GM03348 (cell line): ENCODE data around the gene MGLL.
"Not testable (repeated sequence)": the region's sequence is repeated elsewhere in the genome, so short reads cannot be mapped to it uniquely, and the experiment has no call there.

Experiments
- DNase-seq: peaks from one replicate; pipeline ENCODE4 v3.0.0; 2012; ENCODE audit warnings: low spot score

MGLL gene

GRCh38 chr3:127688416-127689265 is 133.7 kb downstream of the MGLL start:
- peak; percentile 45 for DNase-seq

- DNase-seq = no peak
These were observed 134.3 kb downstream of the MGLL start for GRCh38 chr3:127688022-127688415.

DNA sequence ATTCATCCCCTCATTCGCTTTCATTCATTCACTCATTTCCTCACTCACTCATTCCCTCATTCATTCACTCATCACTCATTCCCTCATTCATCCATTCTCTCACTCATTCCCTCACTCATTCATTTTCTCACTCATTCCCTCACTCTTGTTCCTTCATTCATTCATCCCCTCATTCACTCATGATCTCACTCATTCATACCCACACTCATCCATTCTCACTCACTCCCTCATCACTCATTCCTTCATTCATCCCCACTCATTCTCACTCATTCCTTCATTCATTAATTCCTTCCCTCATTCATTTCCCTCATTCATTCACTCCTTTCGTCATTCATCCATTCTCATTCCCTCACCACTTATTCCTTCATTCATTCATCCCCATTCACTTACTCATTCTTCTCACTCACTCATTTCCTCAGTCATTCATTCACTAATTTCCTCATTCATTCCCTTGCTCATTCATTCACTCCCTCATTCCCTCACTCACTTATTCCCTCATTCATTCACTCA is 135.0 kb downstream of the MGLL start:
- DNase-seq = no peak

DNA sequence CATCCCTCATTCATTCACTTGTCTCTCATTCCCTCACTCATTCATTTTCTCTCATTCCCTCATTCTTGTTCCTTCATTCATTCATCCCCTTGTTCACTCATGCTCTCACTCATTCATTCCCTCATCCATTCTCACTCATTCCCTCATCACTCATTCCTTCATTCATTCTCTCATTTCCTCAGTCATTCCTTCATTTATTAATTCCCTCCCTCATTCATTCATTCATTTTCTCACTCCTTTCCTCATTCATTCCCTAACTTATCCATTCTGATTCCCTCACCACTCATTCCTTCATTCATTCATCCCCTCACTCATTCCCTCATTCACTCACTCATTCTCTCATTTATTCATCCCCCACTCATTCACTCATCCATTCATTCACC is 135.8 kb downstream of the MGLL start:
- DNase-seq = no peak

GRCh38 chr3:127685708-127686511 is 136.4 kb downstream of the MGLL start:
- DNase-seq = no peak

DNA sequence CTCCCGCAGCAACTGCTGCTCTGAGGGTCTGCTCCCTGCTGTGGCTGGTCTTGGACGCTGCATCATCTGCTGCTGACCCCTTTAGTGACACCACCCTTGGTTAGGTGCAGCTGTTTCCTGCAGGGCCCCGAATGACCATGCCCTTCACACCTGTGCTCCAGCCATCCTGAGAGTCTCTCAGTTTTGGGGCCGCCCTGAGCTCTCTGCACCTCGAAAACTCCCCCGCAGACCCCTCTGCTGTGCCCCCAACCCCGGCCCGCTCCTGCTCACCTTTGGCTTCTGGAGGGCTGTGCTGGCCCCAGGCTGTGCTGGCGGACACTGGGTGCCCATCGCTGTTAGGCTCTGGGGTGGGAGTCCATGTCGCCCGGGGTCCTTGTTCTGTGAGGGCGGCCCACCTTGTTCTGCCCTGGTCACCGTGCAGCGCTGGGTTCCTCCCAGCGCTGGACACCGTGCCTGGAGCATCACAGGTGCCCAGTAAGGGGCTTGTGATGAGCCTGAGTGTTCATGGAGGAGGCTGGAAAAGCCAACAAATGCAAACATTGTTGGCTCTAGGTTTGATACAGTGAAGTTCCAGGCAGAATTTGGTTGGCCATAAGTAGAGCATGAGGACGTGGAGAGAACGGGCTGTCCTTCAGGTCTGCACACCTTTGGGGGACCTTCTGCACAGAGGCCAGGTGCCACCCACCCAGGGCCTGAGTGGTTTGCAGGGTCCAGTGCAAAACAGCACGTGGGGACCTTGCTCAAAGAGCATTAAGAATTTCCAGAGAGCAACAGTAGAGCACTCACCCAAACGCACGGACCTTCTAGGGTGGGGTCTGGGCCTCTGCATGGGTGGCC is 137.2 kb downstream of the MGLL start:
- no peak for DNase-seq

- no peak for DNase-seq
These were observed 139.8 kb downstream of the MGLL start for GRCh38 chr3:127682561-127682960.

GRCh38 chr3:127682175-127682554 is 140.2 kb downstream of the MGLL start:
- not testable (repeated sequence) for DNase-seq

GRCh38 chr3:127680798-127681221 is 141.5 kb downstream of the MGLL start:
- no peak for DNase-seq

DNA sequence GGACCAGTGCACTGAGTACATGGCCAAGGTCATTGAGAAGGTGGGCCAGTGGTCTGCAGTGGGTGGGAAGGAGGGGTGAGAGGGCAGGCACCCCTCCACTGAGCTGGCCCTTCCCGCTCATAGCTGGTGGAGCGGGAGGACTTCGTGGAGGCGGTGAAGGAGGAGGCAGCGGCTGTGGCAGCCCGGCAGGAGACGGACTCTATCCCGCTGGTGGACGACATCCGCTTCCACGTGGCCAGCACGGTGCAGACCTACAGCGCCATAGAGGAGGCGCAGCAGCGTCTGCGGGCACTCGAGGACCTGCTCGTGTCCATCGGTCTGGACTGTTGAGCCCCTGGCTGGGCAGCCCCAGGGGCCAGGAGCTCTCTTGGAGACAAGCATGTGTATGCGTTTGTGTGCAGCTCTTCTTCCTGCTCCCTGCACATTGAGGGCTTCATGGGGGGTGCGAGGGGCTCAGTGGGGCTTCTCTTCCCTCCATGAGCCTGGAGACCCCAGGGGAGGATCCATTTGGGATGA is 142.1 kb downstream of the MGLL start:
- DNase-seq = no peak

DNA sequence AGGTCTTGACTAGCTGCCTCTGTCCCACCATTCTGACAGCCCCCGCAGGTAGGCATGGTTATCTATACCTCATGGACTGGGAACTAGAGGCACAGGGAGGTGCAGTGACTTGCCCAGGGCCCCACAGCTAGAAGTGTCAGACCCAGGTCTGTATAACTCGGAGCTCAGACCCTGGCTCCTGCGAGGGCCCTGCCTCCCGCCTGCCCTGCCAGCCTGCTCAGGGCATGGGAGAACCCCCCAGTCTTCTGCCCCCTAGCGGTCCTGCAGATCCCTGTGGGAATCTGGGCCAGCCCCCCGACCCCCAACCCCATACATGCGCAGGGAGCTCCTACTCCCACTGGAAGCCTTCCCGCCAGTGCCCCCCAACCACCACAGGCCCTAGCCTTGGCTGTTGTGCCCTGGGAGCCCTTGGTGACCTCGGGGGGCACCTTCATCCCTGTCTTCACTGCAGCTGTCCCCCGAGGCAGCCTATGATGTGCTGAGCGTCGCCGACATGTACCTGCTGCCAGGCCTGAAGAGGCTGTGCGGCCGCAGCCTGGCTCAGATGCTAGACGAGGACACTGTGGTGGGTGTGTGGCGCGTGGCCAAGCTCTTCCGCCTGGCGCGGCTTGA is 142.7 kb downstream of the MGLL start:
- no peak for DNase-seq

DNA sequence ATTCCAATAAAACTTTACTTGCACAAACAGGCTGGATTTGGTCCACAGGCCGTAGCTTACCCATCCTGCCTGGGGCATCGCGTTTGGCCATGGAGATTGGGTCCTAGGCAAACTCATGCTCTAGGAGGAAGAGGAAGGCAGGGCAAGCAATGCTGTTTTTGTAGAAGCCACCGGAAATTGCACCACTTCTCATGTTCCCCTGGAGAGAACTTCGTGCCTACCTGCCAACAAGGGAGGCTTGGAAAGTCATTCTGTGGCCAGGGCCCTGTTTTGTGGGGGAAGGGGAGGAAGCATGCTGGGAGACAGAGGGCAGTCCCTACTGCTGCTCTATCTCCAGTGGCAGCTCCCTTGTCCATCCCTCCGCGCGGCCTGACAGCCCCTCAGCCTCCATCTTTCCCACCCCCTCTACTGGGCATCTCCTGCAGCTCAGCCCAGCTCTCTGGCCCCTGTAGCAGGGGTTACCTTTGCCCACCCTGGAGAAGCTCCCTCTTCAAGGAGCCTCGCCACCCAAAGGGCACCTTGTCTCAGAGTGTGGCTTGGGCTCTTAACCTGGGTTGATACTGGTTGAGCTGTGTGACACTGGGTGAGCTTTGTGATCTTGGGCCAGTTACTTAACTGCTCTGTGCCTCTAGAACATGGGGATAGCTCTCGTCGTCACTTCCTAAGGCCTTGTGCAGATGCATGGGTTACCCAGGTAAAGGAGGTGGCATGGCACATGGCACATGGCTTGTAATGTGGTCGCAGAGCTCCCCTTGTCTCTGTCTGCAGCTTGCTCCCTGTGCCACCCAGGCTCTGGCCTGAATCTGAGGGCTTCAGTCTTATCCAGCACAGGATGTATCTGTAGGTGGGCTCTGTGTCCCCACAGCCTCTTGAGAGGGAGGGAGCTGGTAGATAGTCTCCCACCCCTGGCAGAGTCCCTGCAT is 143.4 kb downstream of the MGLL start:
- DNase-seq = no peak

GRCh38 chr3:127678315-127678599 is 144.1 kb downstream of the MGLL start:
- no peak for DNase-seq

DNA sequence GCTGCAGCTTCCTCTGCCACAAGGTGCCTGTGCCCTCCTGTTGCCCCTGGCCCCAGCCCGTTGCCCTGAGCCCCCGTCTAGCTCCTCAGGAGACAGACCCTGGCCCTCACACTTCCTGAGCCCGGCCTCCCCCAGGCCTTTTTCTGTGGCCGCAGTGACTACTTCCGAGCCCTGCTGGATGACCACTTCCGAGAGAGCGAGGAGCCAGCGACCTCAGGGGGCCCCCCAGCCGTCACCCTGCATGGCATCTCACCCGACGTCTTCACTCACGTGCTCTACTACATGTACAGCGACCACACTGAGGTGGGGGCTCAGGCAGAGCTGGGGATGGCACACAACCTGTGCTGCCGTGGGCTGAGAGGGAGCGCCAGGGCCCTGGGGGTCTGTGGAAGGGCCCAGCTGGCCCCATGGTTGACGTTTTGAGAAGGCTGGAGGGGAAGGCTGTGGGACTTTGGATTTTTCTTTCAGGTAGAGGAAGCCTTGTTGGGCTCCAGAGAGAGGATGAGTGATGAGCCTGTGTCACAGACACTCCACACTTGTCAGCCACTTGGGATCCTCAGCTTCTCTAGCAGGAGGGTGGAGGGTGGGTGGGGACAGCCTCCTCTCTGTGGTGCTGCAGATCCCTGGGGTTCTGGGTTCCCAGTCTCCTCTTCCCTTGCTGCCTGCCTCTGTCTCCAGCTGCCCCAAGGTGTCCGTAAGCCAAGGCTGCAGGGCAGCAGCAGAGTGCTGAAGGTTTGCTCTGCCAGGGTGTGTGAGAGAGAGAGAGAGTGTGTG is 144.6 kb downstream of the MGLL start:
- DNase-seq = no peak

- no peak for DNase-seq
These were observed 145.4 kb downstream of the MGLL start for GRCh38 chr3:127676921-127677351.

GRCh38 chr3:127676456-127676855 is 145.9 kb downstream of the MGLL start:
- DNase-seq = no peak

GRCh38 chr3:127675651-127676391 is 146.5 kb downstream of the MGLL start:
- no peak for DNase-seq

- DNase-seq = no peak
These were observed 147.5 kb downstream of the MGLL start for GRCh38 chr3:127674790-127675189.

DNA sequence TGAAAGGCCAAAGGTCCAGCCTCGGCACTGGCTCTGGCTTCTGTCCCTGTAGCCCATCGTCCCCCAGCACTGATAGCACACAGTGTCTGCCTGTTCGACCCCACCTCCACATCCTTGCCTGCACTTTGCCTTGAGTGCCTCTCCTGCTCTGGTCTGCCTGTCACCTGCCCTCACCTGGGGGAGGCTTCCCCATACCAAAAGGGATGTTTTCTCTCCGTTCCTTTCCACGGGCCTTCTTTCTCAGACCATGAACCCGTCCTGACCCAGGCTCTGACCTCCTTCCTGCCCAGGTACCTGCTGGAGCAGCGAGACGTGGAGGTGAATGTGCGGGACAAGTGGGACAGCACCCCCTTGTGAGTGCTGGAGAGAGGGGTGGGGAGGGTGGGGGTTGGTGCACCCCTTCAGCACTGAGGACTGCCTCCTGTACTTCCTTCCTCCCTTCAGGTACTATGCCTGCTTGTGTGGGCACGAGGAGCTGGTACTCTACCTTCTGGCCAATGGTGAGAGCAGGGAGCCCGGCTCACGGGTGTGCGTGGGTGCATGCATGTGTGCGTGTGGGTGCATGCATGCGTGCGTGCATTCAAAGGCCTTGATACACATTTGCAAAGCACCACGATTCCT is 148.1 kb downstream of the MGLL start:
- no peak for DNase-seq
